GM13976 (cell line): ENCODE data around the gene COIL.

Source experiments
- DNase-seq: peaks from one replicate; pipeline ENCODE4 v3.0.0; 2012; ENCODE audit warnings: low spot score
- in situ Hi-C: fragments of 300-500 bp; cut with MboI; formaldehyde crosslinking; loops from one replicate; pipeline ENCODE4 v1.12.0; 2022; ENCODE audit warnings: low sequenced_read_pairs, mixed read lengths, inconsistent platforms; ENCODE audit not compliant: unreplicated experiment
- TF ChIP-seq, protein P1 (sequence below): IDR thresholded peaks from 2 replicates; pipeline ENCODE4 v1.5.1; 2012; ENCODE audit warnings: borderline replicate concordance, mild to moderate bottlenecking; ENCODE audit not compliant: insufficient read depth; ENCODE audit errors: extremely low read depth, missing control alignments, control extremely low read depth

The COIL gene

DNA sequence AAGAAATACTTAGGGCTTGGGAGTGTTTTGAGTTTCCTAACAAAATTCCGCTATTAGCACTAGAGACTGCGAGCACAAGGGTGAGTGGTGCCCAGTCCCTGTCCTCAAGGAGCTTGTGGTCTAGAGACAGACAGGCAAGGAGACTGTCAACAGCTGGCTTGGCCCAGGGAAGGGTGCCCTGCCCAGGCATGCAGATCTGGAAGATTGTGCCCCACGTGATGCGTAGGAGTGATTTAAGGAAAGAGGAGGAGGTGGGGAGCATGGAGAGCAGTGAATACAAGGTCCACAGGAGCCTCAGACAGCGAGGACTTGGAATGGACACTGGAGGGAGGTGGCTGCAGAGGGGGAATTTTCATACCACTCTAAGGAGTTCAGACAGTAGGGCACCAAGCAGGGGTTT lies 42.1 kb upstream of the COIL start:
- DNase-seq = no peak
- in situ Hi-C loops = no loop called here
- TF ChIP-seq, protein P1, sequence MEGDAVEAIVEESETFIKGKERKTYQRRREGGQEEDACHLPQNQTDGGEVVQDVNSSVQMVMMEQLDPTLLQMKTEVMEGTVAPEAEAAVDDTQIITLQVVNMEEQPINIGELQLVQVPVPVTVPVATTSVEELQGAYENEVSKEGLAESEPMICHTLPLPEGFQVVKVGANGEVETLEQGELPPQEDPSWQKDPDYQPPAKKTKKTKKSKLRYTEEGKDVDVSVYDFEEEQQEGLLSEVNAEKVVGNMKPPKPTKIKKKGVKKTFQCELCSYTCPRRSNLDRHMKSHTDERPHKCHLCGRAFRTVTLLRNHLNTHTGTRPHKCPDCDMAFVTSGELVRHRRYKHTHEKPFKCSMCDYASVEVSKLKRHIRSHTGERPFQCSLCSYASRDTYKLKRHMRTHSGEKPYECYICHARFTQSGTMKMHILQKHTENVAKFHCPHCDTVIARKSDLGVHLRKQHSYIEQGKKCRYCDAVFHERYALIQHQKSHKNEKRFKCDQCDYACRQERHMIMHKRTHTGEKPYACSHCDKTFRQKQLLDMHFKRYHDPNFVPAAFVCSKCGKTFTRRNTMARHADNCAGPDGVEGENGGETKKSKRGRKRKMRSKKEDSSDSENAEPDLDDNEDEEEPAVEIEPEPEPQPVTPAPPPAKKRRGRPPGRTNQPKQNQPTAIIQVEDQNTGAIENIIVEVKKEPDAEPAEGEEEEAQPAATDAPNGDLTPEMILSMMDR = no peak

GRCh38 chr17:57001541-57001940 lies 40.7 kb upstream of the COIL start:
- TF ChIP-seq, protein P1 = no peak
- in situ Hi-C loops = no loop called here
- no peak for DNase-seq

DNA sequence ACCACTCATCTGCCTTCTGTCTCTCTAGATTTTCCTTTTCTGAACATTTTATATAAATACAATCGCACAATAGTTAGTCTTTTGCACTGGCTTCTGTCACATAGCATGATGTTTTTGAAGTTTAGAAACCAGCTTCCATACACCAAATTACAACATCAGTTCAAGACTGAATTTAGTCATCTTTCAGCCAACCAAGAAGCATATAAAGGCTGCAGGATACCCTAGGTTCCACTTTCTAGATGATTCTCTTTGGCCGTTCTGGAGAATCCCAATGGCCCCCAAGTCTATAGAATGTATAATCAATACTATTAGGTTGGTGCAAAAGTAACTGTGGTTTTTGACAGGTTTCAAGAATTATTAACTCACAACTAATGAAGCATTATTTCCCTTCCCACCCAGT lies 36.5 kb upstream of the COIL start:
- DNase-seq = no peak
- TF ChIP-seq, protein P1 = no peak
- in situ Hi-C loops = no loop called here

DNA sequence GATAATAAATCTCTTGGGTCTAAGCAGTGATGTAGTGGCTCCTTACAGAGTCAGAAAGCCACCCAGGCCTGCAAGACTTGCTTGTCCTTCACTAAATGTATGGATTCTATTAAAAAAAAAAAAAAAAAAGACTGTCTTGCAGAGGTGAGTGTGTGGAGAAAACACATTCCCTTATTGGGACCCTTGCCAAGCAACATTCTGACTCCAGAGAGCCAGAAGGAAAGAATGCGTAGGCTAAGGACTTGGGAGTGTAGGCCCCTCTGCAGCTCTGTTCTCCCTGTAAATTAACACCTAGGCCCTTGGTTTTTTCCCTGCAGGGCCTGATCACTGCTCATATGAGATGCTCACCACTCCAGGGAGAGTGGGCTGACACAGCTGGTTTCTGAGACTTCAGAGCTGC lies 34.9 kb upstream of the COIL start:
- TF ChIP-seq, protein P1 = no peak
- in situ Hi-C loops = no loop called here
- no peak for DNase-seq

GRCh38 chr17:56994009-56994792 lies 33.4 kb upstream of the COIL start:
- TF ChIP-seq, protein P1 = no peak
- no peak for DNase-seq
- in situ Hi-C loops = no loop called here

DNA sequence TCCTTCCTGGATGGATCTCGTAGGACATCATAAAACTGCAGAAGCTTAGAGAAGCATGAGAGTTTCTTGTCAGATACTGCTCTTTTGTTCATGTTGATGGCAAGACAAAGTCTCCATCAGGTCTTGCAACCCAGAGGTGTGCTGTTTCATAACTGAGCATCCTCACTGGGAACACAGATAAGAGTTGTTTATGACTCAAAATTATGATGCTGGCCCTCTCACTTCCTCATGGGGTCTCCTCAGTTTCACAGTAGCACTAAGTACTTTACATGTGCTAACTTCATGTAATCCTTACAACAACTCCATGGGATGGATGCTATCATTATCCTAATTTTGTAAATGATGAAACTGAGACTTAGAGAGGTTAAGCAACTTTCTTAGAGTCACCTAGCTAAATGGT lies 31.5 kb upstream of the COIL start:
- TF ChIP-seq, protein P1 = no peak
- in situ Hi-C loops = no loop called here
- DNase-seq = no peak
